Measurements from ENCODE around the gene IGFBP1. TPM values are rescaled to one million over a fixed set of nuclear protein-coding genes. Genes with fewer than 3 reads are reported as not detected.

Gene IGFBP1
- total and polyA plus RNA-seq, 8 donors: 0.11 to 0.19 (median 0.12) TPM; not detected in 5

- WGBS, 2 donors: 85 to 95% methylated on average over 3 of the region's 3 CpGs
- H3K27ac ChIP-seq: no peak overlapping the region
- H3K4me3 ChIP-seq: no peak overlapping the region
- TF ChIP-seq CTCF (IDR thresholded peaks at IDR 0.05): no peak
- ATAC-seq (no peak), FAIRE-seq (no peak), DNase-seq (no peak)
- H3K9me3 ChIP-seq: no peaks in the 10 kb centered on the region
- intact Hi-C loops (cut with DNase I): loop anchor here in 2 of 3 donors (10.0 kb wide), 5 partner anchors 444 to 1344 kb away; no protein-coding TSS in a partner anchor
- H3K27me3 ChIP-seq: no peaks in the 10 kb centered on the region
- H3K36me3 ChIP-seq: no peaks in the 10 kb centered on the region
- H3K4me1 ChIP-seq: no peaks in the 10 kb centered on the region
Observed at GRCh38 chr7:45910855-45911254, 22.6 kb downstream of the IGFBP1 start.

- no peak overlapping the region for H3K27ac ChIP-seq
- WGBS, 2 donors: 85 to 87% methylated on average over 9 of the region's 9 CpGs
- H3K4me3 ChIP-seq: no peak overlapping the region
- no peaks in the 10 kb centered on the region for H3K36me3 ChIP-seq
- no peaks in the 10 kb centered on the region for H3K27me3 ChIP-seq
- ATAC-seq (no peak), FAIRE-seq (no peak), DNase-seq (no peak)
- intact Hi-C loops (cut with DNase I): loop anchor here in 2 of 3 donors (10.0 kb wide), 5 partner anchors 443 to 1343 kb away; no protein-coding TSS in a partner anchor
- H3K9me3 ChIP-seq: no peaks in the 10 kb centered on the region
- H3K4me1 ChIP-seq: no peaks in the 10 kb centered on the region
- TF ChIP-seq CTCF (IDR thresholded peaks at IDR 0.05): no peak
Observed at GRCh38 chr7:45911311-45911710, 23.0 kb downstream of the IGFBP1 start.

GRCh38 chr7:45912972-45913371 is 24.7 kb downstream of the IGFBP1 start:
- FAIRE-seq (no peak), ATAC-seq (no peak), DNase-seq (no peak)
- TF ChIP-seq CTCF (IDR thresholded peaks at IDR 0.05): no peak
- H3K27ac ChIP-seq: no peak overlapping the region
- H3K4me3 ChIP-seq: no peak overlapping the region
- intact Hi-C loops (cut with DNase I): loop anchor here in 2 of 3 donors (10.0 kb wide), 5 partner anchors 442 to 1342 kb away; no protein-coding TSS in a partner anchor
- H3K9me3 ChIP-seq: no peaks in the 10 kb centered on the region
- no peaks in the 10 kb centered on the region for H3K27me3 ChIP-seq
- H3K4me1 ChIP-seq: no peaks in the 10 kb centered on the region
- WGBS, 2 donors: 75 to 79% methylated on average over 7 of the region's 7 CpGs
- no peaks in the 10 kb centered on the region for H3K36me3 ChIP-seq

DNA sequence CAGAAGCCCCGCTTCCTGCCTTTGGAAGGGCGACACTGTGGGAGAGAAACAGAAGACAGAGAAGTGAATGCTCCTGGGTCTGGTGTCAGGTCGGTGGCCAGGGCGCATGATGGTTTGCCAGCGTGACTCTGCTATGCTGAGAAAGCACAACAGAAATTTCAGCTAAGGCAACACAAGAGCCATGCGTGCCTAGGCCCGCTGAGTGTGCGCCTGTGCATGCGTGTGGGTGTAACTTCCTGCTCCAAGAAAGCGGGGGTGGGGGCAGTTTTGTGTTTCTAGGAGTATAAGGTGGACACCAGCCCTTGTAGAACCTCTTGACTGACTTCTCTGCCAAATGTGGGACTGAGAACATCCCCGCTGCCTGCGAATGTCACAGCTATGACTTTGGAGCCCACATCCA is 26.6 kb downstream of the IGFBP1 start:
- FAIRE-seq (no peak), DNase-seq (no peak), ATAC-seq (no peak)
- Histone ChIP-seq H3K4me3 (no peak overlapping the region), H3K27ac (no peak overlapping the region), H3K36me3 (no peaks in the 10 kb centered on the region), H3K9me3 (no peaks in the 10 kb centered on the region), H3K27me3 (peaks cover 0 to 14% (median 2%) of the 10 kb centered on the region in 4 donors), H3K4me1 (no peaks in the 10 kb centered on the region)
- WGBS, 2 donors: 87 to 95% methylated on average over 12 of the region's 12 CpGs
- no peak for TF ChIP-seq CTCF (IDR thresholded peaks at IDR 0.05)
- intact Hi-C loops (cut with DNase I): loop anchor here in 2 of 3 donors (5.0 to 10.0 kb wide), 6 partner anchors 437 to 1340 kb away; no protein-coding TSS in a partner anchor

DNA sequence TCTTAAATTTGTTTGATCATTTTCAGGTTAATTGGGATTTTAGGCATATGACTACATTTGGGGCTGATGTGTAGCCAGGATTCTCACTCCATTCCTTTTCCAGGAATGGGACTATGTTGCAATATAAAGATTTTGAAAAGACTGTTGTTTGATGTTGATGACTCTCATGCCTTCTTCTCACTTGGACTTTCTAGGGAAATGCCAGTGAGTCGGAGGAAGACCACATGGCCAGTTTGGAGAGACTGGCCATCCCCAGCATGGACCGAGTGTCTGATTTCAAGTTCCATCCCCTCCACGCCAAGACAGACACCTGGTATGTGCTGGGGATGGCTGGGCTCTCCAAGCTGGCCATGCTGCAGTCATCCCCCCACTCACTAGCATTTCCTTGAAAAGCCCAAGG is 27.3 kb downstream of the IGFBP1 start:
- peaks cover 0 to 14% (median 2%) of the 10 kb centered on the region in 4 donors for H3K27me3 ChIP-seq
- DNase-seq: no peak
- peaks cover 0 to 5% (median 4%) of the 10 kb centered on the region in 3 donors for H3K4me1 ChIP-seq
- H3K27ac ChIP-seq: no peak overlapping the region
- no peak for FAIRE-seq
- ATAC-seq: no peak
- no peak for TF ChIP-seq CTCF (IDR thresholded peaks at IDR 0.05)
- no peaks in the 10 kb centered on the region for H3K9me3 ChIP-seq
- WGBS, 2 donors: 69 to 80% methylated on average over 3 of the region's 3 CpGs
- no peak overlapping the region for H3K4me3 ChIP-seq
- intact Hi-C loops (cut with DNase I): loop anchor here in 2 of 3 donors (5.0 to 10.0 kb wide), 6 partner anchors 437 to 1339 kb away; no protein-coding TSS in a partner anchor
- H3K36me3 ChIP-seq: no peaks in the 10 kb centered on the region

Data from pancreas (tissue), 10 donors.